GM19351 (cell line): ENCODE data around the gene CNTLN.
A peak's percentile ranks its signal among the peaks of the same experiment; 100 is the strongest.
"Not testable (repeated sequence)": the region's sequence is repeated elsewhere in the genome, so short reads cannot be mapped to it uniquely, and the experiment has no call there.

Experiments
- ATAC-seq: cut with Tn5 transposase; IDR thresholded peaks from one replicate; pipeline ENCODE4 v1.9.1; 2021; ENCODE audit warnings: mild to moderate bottlenecking, moderate library complexity; ENCODE audit not compliant: unreplicated experiment

CNTLN gene

DNA sequence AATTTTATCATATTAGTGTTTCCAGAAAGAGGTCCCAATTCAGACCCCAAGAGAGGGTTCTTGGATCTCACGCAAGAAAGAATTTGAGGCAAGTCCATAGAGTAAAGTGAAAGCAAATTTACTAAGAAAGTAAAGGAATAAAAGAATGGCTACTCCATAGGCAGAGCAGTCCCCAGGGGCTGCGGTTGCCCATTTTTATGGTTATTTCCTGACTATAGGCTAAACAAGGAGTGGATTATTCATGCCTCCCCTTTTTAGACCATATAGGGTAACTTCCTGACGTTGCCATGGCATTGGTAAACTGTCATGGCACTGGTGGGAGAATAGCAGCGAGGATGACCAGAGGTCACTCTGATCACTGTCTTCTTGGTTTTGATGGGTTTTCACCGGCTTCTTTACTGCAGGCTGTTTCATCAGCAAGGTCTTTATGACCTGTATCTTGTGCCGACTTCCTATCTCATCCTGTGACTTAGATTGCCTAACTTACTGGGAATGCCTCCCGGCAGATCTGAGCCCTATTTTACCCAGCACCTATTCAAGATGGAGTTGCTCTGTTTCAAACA, 262.4 kb downstream of the CNTLN start:
- ATAC-seq, result not testable (repeated sequence)

DNA sequence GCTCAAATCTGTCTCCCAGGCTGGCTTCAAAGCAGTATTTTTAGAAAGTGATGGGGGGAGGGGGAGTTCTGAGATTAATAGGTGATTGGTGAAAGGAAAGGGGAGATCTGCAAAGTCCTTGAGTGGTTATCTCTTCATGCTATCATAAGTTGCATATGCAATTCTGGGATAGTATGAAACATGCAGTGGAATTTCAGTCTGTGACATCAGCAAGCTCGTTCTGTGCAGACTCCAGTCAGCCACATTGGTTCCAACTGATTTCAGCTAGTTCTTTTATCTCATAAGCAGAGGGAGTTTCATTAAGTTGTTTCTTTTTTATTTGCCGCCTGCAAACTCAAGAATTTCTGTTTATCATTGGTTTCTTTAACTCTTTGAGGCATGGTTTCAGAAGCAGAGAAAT, 263.5 kb downstream of the CNTLN start:
- ATAC-seq, result no peak

DNA sequence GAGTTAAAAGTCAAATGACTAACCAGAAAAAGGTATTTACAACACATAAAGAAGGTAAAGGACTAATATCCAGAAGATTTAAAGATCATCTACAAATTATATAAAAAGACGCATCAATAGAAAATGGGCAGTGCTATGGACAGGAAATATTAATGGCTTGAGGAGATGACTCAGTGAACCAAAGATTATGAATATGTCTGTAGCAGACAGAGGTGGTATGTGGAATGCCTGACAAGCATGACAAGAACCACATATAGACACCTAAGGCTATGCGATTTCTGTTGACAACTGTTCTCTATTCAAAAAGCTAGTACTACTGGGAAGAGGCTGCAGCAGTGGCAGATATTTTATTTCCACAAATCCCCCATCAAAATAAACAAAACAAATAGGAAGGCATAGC, 267.0 kb downstream of the CNTLN start:
- ATAC-seq, result no peak

DNA sequence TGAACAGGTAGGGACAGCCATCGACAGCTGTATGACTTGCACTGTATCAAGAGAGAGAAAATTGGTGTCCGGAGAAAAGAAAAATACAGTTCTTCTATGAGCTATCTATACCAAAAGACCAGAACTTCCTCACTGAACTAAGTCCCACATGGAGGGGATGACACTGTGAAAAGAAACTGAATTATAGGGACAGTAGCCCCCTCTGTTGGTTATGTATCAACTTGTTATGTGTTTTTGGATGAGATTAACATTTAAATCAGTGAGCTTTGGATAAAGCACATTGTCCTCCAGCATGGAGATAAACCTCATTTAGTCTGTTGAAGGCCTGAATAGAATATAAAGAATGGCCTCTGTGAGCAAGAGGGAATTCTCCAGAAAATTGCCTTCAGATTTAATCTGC, 267.5 kb downstream of the CNTLN start:
- ATAC-seq, result no peak

DNA sequence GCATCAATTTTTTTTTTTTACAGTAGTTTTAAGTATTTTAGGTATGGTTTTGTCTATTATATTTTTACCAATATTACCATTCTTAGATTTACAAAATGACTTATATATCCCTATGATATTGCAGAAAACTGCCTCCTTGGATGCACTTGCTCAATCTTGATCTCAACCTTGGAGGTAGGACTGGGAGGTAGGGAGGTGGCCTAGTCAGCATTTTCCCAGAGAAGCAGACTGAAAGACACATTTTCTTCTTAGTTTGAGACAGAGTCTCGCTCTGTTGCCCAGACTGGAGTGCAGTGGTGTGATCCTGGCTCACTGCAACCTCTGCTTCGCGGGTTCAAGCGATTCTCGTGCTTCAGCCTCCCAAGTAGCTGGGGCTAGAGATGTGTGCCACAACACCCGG, 268.7 kb downstream of the CNTLN start:
- no peak for ATAC-seq

DNA sequence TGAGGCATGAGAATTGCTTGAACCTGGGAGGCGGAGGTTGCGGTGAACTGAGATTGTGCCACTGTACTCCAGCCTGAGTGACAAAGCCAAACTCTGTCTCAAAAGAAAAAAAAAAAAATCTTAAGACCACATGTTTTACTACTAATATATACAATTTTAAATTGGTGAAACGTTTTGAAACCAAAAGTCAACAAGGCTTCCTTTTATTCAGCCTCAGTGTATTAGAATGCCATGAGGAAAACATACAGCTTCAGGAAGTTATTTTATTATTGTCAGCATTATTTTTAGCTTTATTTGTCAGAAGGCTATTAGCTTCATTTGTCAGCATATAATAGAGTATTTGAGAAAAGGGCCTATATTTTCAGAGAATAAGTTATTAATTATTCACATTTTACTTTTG, 280.1 kb downstream of the CNTLN start:
- ATAC-seq, result no peak

DNA sequence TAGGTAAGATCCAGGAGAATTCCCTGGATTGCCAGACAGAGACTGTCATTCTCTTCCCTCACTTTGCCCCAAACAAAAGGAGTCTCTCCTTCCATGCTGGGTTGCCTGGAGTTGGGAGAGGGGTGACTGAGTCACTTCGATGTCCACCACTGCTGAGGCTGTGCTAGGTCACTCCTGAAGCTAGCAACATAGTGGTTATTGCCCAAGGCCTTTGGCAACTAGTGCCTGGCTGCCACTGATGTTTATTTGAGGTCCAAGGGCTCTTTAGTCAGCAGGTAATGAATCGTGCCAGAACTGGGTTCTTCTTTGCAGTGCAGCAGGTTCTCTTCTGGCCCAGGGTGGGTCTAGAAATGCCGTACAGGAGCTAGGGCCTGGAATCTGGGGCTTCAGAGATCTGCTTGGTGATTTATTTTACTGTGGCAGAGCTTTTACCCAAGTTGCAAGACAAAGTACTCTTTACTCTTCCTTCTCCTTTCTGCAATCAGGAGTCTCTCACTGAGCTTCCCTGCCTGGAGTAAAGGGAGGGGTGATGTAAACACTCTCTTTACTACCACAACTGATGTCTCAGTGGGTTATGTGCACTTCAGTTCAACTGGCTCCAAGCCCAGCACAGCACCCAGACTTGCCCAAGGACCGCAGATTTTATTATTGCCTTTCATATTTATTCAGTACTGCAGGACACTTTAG, 288.3 kb downstream of the CNTLN start:
- no peak for ATAC-seq

DNA sequence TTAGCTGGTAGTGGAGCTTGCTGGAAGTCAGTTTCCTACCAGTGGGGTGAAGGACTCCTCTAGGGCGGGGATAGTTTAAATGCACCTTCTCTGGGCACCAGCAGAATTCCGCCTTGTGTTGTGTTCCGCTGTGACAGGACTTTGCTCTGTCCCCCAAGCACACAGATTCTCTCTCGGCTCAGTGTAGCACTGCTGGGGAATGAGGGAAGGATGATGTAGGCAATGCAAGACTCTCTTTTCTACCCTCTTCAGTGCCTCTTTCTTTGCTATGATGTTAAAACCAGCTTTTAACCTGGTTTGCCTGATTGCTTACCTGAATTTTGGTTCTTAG, 288.8 kb downstream of the CNTLN start:
- ATAC-seq, result no peak

DNA sequence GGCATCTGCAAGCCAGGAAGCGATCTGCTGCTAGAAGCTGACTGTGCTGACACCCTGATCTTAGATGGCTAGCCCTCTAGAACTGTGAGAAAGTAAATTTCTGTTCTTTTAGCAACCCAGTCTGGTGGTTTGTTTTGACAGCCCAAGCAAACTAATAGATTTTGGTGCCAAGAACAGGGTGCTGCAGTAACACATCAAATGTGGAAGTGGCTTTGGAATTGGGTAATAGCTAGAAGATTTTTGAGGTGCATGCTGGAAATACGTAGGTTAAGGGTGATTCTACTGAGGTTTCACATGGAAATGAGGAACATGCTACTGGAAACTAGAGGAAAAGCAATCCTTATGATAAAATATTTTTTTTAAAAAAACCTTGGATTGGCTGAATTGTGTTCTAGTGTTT, 290.5 kb downstream of the CNTLN start:
- no peak for ATAC-seq

DNA sequence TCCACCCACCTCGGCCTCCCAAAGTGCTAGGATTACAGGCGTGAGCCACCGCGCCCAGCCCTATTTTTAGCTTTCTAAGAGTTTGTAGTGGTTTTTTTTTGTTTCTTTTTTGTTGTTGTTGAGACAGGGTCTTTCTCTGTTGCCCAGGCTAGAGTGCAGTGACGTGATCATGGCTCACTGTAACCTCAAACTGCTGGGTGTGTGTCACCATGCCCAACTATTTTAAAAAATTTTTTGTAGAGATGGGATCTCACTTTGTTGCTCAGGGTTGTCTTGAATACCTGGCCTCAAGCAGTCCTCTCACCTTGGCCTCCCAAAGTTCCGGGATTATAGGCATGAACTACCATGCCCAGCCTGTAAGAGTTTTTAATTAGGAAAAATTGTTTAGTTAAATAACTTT, 298.7 kb downstream of the CNTLN start:
- no peak for ATAC-seq

DNA sequence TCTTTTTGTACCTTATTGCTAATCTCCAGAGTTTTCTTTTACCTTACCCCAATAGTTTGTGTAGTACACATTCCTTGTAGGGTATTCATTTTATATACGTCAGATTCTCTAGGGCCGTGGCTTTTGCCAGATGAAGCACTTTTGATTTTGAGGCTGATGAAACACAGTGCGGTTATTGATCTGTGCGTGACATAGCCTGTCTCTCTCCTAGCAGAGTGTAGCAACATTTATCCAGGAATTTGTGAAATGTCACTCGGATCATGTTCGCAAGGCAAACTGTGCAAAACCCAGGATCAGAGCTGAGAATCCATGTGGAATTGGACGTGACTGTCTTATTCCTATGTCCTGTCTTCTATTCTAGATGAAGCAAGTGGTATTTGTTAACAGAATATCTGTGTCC, 302.0 kb downstream of the CNTLN start:
- ATAC-seq, result no peak

DNA sequence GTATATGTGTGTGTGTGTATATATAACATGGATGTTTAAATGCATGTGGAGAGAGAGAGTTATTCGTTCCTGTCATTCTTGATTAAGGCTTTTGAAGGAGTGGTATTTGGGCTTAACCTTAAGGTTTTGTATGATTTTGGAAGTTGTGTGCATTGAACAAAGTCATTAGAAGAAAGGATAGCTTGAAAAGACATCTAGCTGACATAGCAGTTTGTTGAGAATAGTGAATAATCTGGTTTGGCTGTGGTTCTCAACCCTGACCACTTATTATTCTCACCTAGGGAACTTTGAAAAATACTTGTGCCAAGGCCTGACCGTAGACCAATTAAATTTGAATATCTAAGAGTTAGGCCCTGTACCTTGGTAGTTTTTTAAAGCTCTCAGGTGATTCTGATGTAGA, 303.0 kb downstream of the CNTLN start:
- ATAC-seq, result no peak

DNA sequence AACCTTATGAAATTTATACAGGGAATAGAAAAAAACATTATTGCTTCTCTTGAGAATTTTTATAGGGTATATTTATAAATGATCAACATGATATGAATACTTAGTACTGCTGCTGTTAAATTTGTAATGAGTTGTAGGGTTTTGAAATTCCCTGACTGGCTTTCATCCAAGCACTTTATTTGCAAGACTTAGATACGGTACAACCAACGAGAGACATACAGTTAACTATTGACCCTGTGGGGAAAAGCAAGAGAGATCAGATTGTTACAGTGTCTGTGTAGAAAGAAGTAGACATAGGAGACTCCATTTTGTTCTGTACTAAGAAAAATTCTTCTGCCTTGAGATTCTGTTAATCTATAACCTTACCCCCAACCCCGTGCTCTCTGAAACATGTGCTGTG, 310.3 kb downstream of the CNTLN start:
- ATAC-seq, result not testable (repeated sequence)

DNA sequence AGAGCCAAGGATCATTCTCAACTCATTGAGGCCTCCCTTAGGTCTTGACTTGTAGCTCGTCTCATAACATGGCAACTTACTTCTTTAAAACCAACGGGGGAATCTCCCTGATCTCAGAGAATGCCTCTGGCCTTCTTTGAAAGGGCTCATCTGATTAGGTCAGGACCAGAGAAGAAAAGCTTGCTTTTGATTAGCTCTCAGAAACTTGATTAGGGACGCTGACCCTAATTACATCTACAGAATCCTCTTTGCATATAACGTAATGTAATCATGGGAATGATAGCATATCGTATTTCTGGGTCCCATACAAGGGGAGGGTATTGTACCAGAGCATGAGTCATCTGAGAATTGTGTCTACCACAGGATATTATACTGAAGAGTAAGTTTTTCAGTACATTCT, 318.9 kb downstream of the CNTLN start:
- ATAC-seq, result no peak

DNA sequence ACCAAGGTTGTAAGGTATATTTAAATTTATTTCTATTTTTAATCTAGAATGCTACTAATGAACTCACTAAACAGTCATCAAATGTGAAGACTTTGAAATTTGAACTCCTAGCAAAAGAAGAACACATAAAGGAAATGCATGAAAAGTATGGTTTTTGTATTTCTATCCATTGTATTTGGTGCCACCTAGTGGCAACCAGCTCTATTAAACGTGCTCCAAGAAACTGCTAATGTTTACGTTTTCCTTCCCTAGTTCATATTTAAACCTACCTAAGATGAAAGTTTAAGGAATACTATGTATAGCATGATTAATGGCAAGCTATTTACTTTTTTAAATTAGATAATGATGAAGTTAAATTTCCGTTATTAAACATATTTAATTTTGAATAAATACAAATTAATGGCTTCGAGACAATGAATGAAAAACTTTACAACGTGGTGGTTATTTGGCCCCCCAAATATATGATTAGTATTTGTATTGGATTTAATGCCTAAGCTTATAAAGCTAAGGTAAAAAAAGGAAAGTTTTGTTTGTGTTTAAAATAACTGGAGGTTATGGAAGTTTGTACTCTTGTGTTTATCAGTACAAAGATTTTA, 328.1 kb downstream of the CNTLN start:
- ATAC-seq, result peak; percentile 77

DNA sequence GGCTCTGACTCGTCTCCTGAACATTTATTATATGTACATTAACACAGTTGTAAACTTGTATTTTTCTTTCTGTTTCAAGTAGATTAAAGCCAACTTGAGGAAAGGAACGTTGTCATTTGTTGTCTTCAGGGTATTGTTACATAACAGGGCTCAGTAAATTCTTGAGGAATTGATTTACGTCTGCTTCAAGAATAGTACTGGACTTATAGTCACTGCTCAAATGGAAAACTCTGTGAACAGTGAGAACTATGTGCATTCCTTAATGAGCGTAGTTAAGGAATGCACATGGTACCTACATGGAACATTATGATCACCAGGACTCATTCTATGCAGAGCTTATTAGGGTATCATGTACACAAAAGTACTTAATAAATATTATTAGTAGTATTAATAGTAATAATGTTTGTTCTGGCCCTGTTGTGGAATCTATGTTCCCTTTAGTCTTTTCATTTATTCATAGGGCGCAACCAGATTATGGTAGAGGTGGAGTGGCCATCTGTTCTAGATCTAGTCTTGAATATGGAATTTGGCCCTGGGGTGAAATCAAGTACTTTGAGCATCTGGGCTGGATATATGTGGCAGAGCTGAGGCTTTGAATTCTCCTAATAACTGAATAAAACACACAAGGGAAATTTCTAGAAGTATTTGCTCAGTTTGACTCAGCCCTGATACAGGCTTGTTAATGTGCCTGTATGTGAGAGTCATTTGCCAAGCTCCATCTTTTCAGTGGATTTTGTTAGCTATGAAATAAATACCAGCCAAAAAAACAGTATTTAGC, 335.4 kb downstream of the CNTLN start:
- no peak for ATAC-seq

DNA sequence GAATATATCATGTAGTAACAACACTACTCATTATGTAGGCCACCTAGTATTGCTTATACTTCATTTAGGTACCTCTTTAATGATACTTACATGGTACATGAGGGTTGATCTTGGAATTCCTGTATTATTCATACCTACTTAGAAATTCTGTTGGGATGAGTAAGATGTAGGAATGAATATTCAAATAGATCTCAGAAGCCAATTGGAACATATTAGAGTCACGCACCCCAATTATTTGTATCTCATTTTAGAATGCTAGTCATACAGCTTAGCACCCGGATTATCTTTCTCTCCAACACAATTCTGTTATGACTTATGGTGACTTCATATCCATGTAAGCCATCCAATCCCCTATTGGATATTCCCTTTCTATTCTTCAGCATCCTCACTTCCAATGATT, 337.3 kb downstream of the CNTLN start:
- no peak for ATAC-seq

DNA sequence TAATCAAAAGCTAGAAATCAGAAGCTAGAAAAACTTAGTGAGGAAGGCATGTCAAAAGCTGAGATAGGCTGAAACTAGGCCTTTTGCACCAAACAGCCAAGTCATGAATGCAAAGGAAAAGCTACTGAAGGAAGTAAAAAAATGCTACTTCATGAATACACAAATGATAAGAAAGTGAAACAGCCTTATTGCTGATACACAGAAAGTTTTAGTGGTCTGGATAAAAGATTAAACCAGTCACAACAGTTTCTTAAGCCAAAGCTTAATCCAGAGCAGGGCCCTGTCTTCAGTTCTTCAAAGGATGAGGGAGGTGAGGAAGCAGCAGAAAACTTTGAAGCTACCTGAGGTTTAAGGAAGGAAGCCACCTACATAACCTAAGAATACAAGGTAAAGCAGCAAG, 341.6 kb downstream of the CNTLN start:
- ATAC-seq, result no peak

DNA sequence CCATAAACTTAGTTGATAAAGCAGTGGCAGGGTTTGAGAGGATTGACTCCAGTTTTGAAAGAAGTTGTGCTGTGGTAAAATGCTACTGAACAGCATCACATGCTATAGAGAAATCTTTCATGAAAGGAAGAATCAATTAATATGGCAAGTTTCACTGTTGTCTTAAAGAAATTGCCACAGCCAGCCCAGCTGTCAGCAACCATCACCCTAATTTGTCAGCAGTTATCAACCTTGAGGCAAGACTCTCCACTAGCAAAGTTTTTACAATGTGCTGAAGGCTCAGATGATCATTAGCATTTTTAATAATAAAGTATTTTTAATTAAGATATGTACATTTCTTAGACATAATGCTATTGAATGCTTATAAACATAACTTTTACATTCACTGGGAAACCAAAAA, 343.0 kb downstream of the CNTLN start:
- ATAC-seq, result no peak

DNA sequence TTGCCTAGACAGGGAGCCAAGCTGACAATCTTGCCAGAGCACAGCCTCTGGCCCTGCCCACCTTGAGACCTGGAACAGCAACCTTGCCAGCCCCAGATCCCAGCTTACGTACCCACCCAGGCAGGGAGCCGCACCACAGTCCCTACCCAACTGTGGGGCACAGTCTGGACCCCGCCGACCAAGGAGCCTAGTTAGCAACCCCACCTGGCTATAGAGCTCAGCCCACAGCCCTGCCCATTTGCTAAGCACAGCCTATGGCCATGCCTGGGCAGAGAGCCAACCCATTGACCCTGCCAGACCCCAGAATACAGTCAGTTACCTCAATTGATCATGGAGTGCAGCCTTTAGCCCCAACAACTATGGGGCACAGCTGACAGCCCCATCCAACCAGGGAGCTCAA, 346.1 kb downstream of the CNTLN start:
- no peak for ATAC-seq

DNA sequence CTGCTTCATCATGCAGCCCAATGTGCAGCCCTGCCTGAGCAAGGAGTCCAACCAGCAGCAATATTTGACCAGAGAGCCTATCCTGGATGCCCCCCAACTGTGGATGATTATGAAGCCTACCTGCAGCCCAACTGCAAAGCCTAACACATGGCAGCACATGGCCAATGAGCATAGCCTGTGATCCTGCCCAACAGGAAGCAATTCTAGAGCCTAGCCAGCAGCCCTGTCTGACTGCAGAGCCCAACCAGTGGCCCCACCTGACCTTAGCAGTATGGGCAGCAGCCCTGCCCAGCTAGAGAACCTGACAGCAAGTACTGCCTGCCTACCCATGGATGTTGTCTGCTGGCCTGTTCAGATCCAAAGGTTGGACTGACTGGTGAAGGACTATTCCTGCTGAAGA, 346.7 kb downstream of the CNTLN start:
- no peak for ATAC-seq

DNA sequence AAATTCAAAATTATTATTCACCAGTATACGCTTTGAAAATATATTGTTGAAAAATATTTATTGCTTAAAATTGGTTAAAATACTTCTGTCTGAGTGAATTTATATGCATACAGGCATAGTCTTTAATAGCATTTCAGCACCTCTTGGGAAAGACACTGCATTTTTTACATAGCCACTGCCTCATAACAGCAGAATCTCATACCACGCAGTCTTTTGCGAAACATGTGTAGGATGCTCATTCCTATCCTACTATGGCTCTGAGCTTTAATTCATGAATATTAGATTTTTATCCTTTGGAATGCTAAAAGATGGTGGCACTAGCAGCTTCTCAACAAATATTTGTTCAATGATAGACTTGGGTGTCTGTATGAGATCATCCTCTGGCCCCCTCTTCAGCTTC, 350.1 kb downstream of the CNTLN start:
- ATAC-seq, result no peak
